ENCODE data around the gene TJAP1. TPM values are rescaled to one million over a fixed set of nuclear protein-coding genes. Genes with fewer than 3 reads are reported as not detected.
A peak's percentile ranks its signal among the peaks of the same experiment; 100 is the strongest.

Gene TJAP1
- total and polyA plus RNA-seq, 12 donors: 13.0 to 29.7 (median 19.6) TPM

DNA sequence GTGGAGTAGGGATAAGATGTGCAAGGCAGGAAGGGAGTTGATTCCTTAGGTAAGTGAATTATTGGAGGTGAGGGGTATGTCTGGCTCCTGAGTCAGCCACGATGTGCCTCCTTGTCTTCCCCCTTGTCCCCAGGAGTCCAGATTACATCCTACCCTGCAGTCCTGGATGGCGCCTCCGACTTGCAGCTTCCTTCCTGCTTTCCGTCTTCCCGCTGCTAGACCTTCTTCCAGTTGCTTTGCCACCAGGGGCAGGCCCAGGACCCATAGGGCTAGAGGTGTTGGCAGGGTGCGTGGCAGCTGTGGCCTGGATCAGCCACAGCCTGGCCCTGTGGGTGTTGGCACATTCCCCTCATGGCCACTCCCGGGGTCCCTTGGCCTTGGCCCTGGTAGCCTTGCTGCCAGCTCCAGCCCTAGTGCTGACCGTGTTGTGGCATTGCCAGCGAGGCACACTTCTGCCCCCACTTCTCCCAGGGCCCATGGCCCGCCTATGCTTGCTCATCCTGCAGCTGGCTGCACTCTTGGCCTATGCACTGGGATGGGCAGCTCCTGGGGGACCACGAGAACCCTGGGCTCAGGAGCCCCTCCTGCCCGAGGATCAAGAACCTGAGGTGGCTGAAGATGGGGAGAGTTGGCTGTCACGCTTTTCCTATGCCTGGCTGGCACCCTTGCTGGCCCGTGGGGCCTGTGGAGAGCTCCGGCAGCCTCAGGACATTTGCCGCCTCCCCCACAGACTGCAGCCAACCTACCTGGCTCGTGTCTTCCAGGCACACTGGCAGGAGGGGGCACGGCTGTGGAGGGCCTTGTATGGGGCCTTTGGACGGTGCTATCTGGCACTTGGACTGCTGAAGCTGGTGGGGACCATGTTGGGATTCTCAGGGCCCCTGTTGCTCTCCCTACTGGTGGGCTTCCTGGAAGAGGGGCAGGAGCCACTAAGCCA lies 45.1 kb upstream of the TJAP1 start:
- WGBS, 2 donors: 93% methylated on average over 19 of the region's 19 CpGs
- H3K27me3 ChIP-seq: no peaks in the 10 kb centered on the region
- ATAC-seq: no peak

DNA sequence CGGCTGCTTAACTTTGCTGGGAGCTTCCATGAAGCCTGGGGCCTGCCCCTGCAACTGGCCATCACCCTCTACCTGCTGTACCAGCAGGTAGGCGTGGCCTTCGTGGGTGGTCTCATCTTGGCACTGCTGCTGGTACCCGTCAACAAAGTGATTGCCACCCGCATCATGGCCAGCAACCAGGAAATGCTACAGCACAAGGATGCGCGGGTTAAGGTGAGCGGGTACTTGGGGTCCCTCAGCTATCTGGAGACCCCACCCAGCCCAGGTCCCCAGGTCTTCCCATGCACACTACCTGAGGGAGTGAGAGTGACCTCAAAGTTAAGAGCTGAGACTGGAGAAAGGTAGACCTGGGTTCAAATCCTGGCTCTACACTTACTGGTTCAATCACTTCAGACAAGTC lies 44.2 kb upstream of the TJAP1 start:
- intact Hi-C loops (cut with DNase I): no loop called here
- no peak for DNase-seq
- no peaks in the 10 kb centered on the region for H3K9me3 ChIP-seq
- TF ChIP-seq, protein P1, sequence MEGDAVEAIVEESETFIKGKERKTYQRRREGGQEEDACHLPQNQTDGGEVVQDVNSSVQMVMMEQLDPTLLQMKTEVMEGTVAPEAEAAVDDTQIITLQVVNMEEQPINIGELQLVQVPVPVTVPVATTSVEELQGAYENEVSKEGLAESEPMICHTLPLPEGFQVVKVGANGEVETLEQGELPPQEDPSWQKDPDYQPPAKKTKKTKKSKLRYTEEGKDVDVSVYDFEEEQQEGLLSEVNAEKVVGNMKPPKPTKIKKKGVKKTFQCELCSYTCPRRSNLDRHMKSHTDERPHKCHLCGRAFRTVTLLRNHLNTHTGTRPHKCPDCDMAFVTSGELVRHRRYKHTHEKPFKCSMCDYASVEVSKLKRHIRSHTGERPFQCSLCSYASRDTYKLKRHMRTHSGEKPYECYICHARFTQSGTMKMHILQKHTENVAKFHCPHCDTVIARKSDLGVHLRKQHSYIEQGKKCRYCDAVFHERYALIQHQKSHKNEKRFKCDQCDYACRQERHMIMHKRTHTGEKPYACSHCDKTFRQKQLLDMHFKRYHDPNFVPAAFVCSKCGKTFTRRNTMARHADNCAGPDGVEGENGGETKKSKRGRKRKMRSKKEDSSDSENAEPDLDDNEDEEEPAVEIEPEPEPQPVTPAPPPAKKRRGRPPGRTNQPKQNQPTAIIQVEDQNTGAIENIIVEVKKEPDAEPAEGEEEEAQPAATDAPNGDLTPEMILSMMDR (IDR thresholded peaks at IDR 0.05): no peak
- no peak overlapping the region for H3K27ac ChIP-seq
- no peak for ATAC-seq
- no peak overlapping the region for H3K4me3 ChIP-seq
- peaks cover 0 to 67% (median 0%) of the 10 kb centered on the region in 9 donors for H3K36me3 ChIP-seq
- 81 to 94% methylated on average over 8 of the region's 8 CpGs for WGBS, 2 donors
- peaks cover 5 to 52% (median 37%) of the 10 kb centered on the region in 9 donors for H3K4me1 ChIP-seq
- no peaks in the 10 kb centered on the region for H3K27me3 ChIP-seq

More for the DNA sequence above, 45.1 kb upstream of the TJAP1 start:
- H3K36me3 ChIP-seq: peaks cover 0 to 59% (median 0%) of the 10 kb centered on the region in 9 donors
- intact Hi-C loops (cut with DNase I): no loop called here
- DNase-seq: no peak
- H3K9me3 ChIP-seq: no peaks in the 10 kb centered on the region
- H3K27ac ChIP-seq: no peak overlapping the region
- H3K4me1 ChIP-seq: peaks cover 5 to 51% (median 38%) of the 10 kb centered on the region in 9 donors
- TF ChIP-seq, protein P1 (IDR thresholded peaks at IDR 0.05): no peak
- no peak overlapping the region for H3K4me3 ChIP-seq

DNA sequence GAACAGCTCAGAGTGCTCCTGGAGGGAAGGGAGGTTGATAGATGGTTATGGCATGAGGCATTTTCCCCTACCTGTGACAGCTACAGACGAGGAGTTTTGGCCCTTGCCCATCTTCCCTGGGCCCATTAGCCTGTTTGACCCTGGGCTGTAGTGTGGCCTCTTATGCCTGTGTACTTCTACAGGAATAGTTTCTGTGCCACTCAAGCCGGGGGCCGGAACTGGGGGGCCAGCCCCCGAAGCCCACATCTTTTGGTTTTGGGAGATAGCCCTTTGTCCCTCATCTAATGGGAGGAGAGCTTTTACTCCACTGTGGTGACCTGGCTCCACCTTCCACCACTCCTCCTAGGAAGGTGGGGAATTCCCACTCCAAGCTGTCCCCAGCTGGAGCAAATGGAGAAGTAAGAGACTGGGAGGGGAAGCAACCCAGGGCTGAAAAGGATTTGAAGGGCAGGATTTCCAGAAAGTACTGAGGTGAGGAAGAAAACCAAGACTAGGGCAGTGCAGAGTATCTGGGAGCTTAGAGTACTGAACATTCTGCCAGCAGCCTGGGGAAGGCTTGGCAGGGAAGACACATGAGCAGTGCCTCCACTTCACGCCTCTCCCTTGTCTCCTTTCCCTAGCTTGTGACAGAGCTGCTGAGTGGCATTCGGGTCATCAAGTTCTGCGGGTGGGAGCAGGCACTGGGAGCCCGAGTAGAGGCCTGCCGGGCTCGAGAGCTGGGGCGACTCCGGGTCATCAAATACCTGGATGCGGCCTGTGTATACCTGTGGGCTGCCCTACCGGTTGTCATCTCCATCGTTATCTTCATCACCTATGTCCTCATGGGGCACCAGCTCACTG lies 43.1 kb upstream of the TJAP1 start:
- intact Hi-C loops (cut with DNase I): no loop called here
- WGBS, 2 donors: 68 to 70% methylated on average over 15 of the region's 15 CpGs
- TF ChIP-seq, protein P1 (IDR thresholded peaks at IDR 0.05): no peak
- peaks cover 0 to 78% (median 0%) of the 10 kb centered on the region in 9 donors for H3K36me3 ChIP-seq
- DNase-seq: no peak
- H3K9me3 ChIP-seq: no peaks in the 10 kb centered on the region
- no peaks in the 10 kb centered on the region for H3K27me3 ChIP-seq
- peak overlapping the region in 7 of 10 donors; percentile 22 to 58 (median 51) for H3K27ac ChIP-seq
- peak; percentile 55 to 85 (median 66) for ATAC-seq
- no peak overlapping the region for H3K4me3 ChIP-seq
- H3K4me1 ChIP-seq: peaks cover 2 to 42% (median 28%) of the 10 kb centered on the region in 9 donors

DNA sequence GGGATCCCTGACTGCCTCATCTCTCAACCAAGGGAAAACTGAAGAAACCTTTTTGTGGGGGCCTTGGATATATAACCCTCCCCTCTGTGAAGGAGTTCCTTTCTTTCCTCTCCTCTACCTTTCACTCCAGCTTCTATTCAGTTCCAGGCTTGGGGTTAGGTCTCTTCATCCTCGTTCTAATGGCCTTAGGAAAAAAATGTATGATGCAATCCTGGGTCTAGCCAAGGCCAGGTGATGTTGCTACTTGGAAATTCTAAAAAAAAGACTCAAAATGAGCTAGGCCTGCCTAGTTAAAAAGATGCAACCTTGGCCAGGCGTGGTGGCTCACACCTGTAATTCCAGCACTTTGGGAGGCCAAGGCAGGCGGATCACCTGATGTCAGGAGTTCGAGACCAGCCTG lies 42.4 kb upstream of the TJAP1 start:
- H3K27me3 ChIP-seq: no peaks in the 10 kb centered on the region
- TF ChIP-seq, protein P1 (IDR thresholded peaks at IDR 0.05): no peak
- WGBS, 2 donors: 94 to 95% methylated on average over 4 of the region's 4 CpGs
- ATAC-seq (no peak), DNase-seq (no peak)
- peaks cover 0 to 42% (median 24%) of the 10 kb centered on the region in 9 donors for H3K4me1 ChIP-seq
- H3K4me3 ChIP-seq: no peak overlapping the region
- no peaks in the 10 kb centered on the region for H3K9me3 ChIP-seq
- intact Hi-C loops (cut with DNase I): no loop called here
- peak overlapping the region in 4 of 10 donors; percentile 50 to 58 (median 53) for H3K27ac ChIP-seq
- peaks cover 0 to 85% (median 5%) of the 10 kb centered on the region in 9 donors for H3K36me3 ChIP-seq

Measured in heart right ventricle (tissue), 16 donors.